Neural cell (in vitro differentiated cells): ENCODE measurements around the gene IFT22. TPM values are rescaled to one million over a fixed set of nuclear protein-coding genes. Genes with fewer than 3 reads are reported as not detected.
"Not testable (repeated sequence)": the region's sequence is repeated elsewhere in the genome, so short reads cannot be mapped to it uniquely, and the experiment has no call there.

Experiments
- H2AFZ ChIP-seq: fragments of 200-600, 300-800 bp; sonication (generic), shearing (Covaris generic); 2 replicates; pipeline ENCODE4 v1.6.0; 2014; ENCODE audit warnings: low read depth, mild to moderate bottlenecking, antibody characterized with exemption, low read length, moderate library complexity
- H3F3A ChIP-seq: fragments of 200-600 bp; shearing (Covaris generic); 2 replicates; pipeline ENCODE4 v1.6.1; 2016; ENCODE audit warnings: mild to moderate bottlenecking, moderate library complexity, mixed read lengths, antibody characterized with exemption, low read length; ENCODE audit not compliant: insufficient read depth, poor library complexity, severe bottlenecking
- H3K27ac ChIP-seq: fragments of 200-600, 300-800 bp; sonication (generic), shearing (Covaris generic); 2 replicates; pipeline ENCODE4 v1.5.1; 2014; ENCODE audit warnings: mild to moderate bottlenecking, low read length, moderate library complexity
- H3K27me3 ChIP-seq: fragments of 300-800, 200-600 bp; sonication (generic), shearing (Covaris generic); 2 replicates; pipeline ENCODE4 v1.6.0; 2014; ENCODE audit warnings: mild to moderate bottlenecking, low read depth, low read length, moderate library complexity; ENCODE audit not compliant: insufficient read depth
- H3K36me3 ChIP-seq: fragments of 300-800, 200-600 bp; sonication (generic), shearing (Covaris generic); 2 replicates; pipeline ENCODE4 v1.5.1; 2014; ENCODE audit warnings: mild to moderate bottlenecking, antibody characterized with exemption, low read length, moderate library complexity; ENCODE audit not compliant: insufficient read depth
- H3K4me2 ChIP-seq: fragments of 300-800, 200-600 bp; sonication (generic), shearing (Covaris generic); 2 replicates; pipeline ENCODE4 v1.6.0; 2014; ENCODE audit warnings: mild to moderate bottlenecking, low read length
- H3K4me3 ChIP-seq: fragments of 300-800, 200-600 bp; sonication (generic), shearing (Covaris generic); 2 replicates; pipeline ENCODE4 v1.5.1; 2014; ENCODE audit warnings: mild to moderate bottlenecking, low read length, moderate library complexity
- H3K79me2 ChIP-seq: fragments of 200-600 bp; shearing (Covaris generic); replicated peaks from 2 replicates; pipeline ENCODE4 v1.6.0; 2014; ENCODE audit warnings: mild to moderate bottlenecking, low read length, moderate library complexity; ENCODE audit not compliant: insufficient read depth
- H3K9ac ChIP-seq: fragments of 300-800, 200-600 bp; sonication (generic), shearing (Covaris generic); 2 replicates; pipeline ENCODE4 v1.6.1; 2016; ENCODE audit warnings: mild to moderate bottlenecking, low read length, mixed read lengths
- H3K9me2 ChIP-seq: fragments of 200-600 bp; shearing (Covaris generic); 2 replicates; pipeline ENCODE4 v1.6.1; 2016; ENCODE audit warnings: mild to moderate bottlenecking, low read length, mixed read lengths; ENCODE audit not compliant: insufficient read depth
- H3K9me3 ChIP-seq: fragments of 200-600, 300-800 bp; sonication (generic), shearing (Covaris generic); 2 replicates; pipeline ENCODE4 v1.6.1; 2016; ENCODE audit warnings: mild to moderate bottlenecking, mixed run types, low read length, moderate library complexity, mixed read lengths
- H4K20me1 ChIP-seq: fragments of 200-600 bp; shearing (Covaris generic); 2 replicates; pipeline ENCODE4 v1.6.1; 2016; ENCODE audit warnings: mild to moderate bottlenecking, mixed run types; ENCODE audit not compliant: insufficient read depth
- CTCF ChIP-seq: fragments of 450-650 bp; IDR thresholded peaks from 2 replicates; pipeline ENCODE4 v1.5.1; 2014; ENCODE audit warnings: antibody characterized with exemption, mild to moderate bottlenecking, moderate library complexity; ENCODE audit not compliant: poor library complexity, severe bottlenecking
- EP300 ChIP-seq: fragments of 450-650 bp; conservative IDR thresholded peaks from 2 replicates; pipeline ENCODE4 v1.6.1; 2014; ENCODE audit warnings: antibody characterized with exemption, mild to moderate bottlenecking, moderate library complexity; ENCODE audit not compliant: poor library complexity, severe bottlenecking
- EZH2 ChIP-seq: fragments of 200-600, 300-800 bp; shearing (Covaris generic), sonication (generic); IDR thresholded peaks from 2 replicates; pipeline ENCODE4 v1.6.1; 2014; ENCODE audit warnings: antibody characterized with exemption, low read length, borderline replicate concordance, mild to moderate bottlenecking; ENCODE audit not compliant: insufficient read depth, poor library complexity, severe bottlenecking
- MXI1 ChIP-seq: fragments of 450-650 bp; conservative IDR thresholded peaks from 2 replicates; pipeline ENCODE4 v1.6.1; 2014; ENCODE audit warnings: antibody characterized with exemption, mild to moderate bottlenecking; ENCODE audit not compliant: poor library complexity, severe bottlenecking
- POLR2AphosphoS5 ChIP-seq: IDR thresholded peaks from 2 replicates; pipeline ENCODE4 v1.6.1; 2012
- RAD21 ChIP-seq: fragments of 450-650 bp; conservative IDR thresholded peaks from 2 replicates; pipeline ENCODE4 v1.6.1; 2014; ENCODE audit warnings: antibody characterized with exemption, mild to moderate bottlenecking, moderate library complexity
- REST ChIP-seq: IDR thresholded peaks from 2 replicates; pipeline ENCODE4 v1.6.1; 2012; ENCODE audit warnings: borderline replicate concordance
- SMC3 ChIP-seq: fragments of 450-650 bp; conservative IDR thresholded peaks from 2 replicates; pipeline ENCODE4 v1.6.1; 2014; ENCODE audit warnings: antibody characterized with exemption, mild to moderate bottlenecking, moderate library complexity; ENCODE audit not compliant: poor library complexity
- TAF1 ChIP-seq: IDR thresholded peaks from 2 replicates; pipeline ENCODE4 v1.6.1; 2012; ENCODE audit warnings: low read depth
- polyA plus RNA-seq: library from polyadenylated mRNA; depleted of rRNA; stranded (reverse); fragments of >200 nt; gene quantifications from 2 replicates; pipeline ENCODE4 v1.2.3, GENCODE V29; 2014

The IFT22 gene
- polyA plus RNA-seq, 1 donor from 2014 or later: 50.9 TPM

- Histone ChIP-seq H4K20me1 (no peaks in the 10 kb centered on the region), H3K27ac (no peak overlapping the region), H3F3A (no peaks in the 10 kb centered on the region), H3K9ac (no peak overlapping the region), H3K4me2 (no peak overlapping the region), H3K4me3 (no peak overlapping the region), H3K27me3 (no peaks in the 10 kb centered on the region), H3K79me2 (peaks cover 4% of the 10 kb centered on the region), H3K9me2 (no peaks in the 10 kb centered on the region), H3K36me3 (no peaks in the 10 kb centered on the region), H3K9me3 (no peaks in the 10 kb centered on the region), H2AFZ (no peak overlapping the region)
- TF ChIP-seq SMC3 (no peak), RAD21 (no peak), REST (no peak), EP300 (no peak), TAF1 (no peak), EZH2 (no peak), MXI1 (no peak), CTCF (no peak), POLR2AphosphoS5 (no peak)
These were observed 35.8 kb upstream of the IFT22 start for GRCh38 chr7:101357433-101357832.

- H3K9ac ChIP-seq: no peak overlapping the region
- H3K27me3 ChIP-seq: no peaks in the 10 kb centered on the region
- H3K36me3 ChIP-seq: no peaks in the 10 kb centered on the region
- no peaks in the 10 kb centered on the region for H4K20me1 ChIP-seq
- no peaks in the 10 kb centered on the region for H3F3A ChIP-seq
- H3K79me2 ChIP-seq: no peaks in the 10 kb centered on the region
- no peaks in the 10 kb centered on the region for H3K9me2 ChIP-seq
- no peak overlapping the region for H2AFZ ChIP-seq
- no peak overlapping the region for H3K4me3 ChIP-seq
- no peak overlapping the region for H3K4me2 ChIP-seq
- H3K27ac ChIP-seq: no peak overlapping the region
- H3K9me3 ChIP-seq: no peaks in the 10 kb centered on the region
- TF ChIP-seq SMC3: no peak
- TF ChIP-seq EP300: no peak
- no peak for TF ChIP-seq CTCF
- TF ChIP-seq MXI1: no peak
- TF ChIP-seq POLR2AphosphoS5: no peak
- TF ChIP-seq EZH2: no peak
These were observed 31.3 kb upstream of the IFT22 start for GRCh38 chr7:101352920-101353308.

- H3K9ac ChIP-seq, H3K9me2 ChIP-seq, H3K79me2 ChIP-seq, H2AFZ ChIP-seq, H4K20me1 ChIP-seq, H3K4me3 ChIP-seq, H3K27me3 ChIP-seq, H3K27ac ChIP-seq, H3F3A ChIP-seq, H3K36me3 ChIP-seq, H3K4me2 ChIP-seq, H3K9me3 ChIP-seq: not testable (repeated sequence)
These were observed 27.7 kb upstream of the IFT22 start for GRCh38 chr7:101349300-101349699.

GRCh38 chr7:101348456-101349067, 26.9 kb upstream of the IFT22 start:
- not testable (repeated sequence) for H3K4me2 ChIP-seq, H3K36me3 ChIP-seq, H3K9me3 ChIP-seq, H3K9ac ChIP-seq, H3K79me2 ChIP-seq, H3F3A ChIP-seq, H2AFZ ChIP-seq, H3K9me2 ChIP-seq, H3K27ac ChIP-seq, H4K20me1 ChIP-seq, H3K4me3 ChIP-seq, H3K27me3 ChIP-seq
